Activated CD8-positive, alpha-beta memory T cell treated with anti-CD3 and anti-CD28 coated beads, Interleukin-2, amount 50 U/mL, for 1 hour (primary cell): Measurements from ENCODE around the gene TUBA3D.
"Not testable (repeated sequence)": the region's sequence is repeated elsewhere in the genome, so short reads cannot be mapped to it uniquely, and the experiment has no call there.

Source experiments
- DNase-seq: peaks from one replicate; pipeline ENCODE4 v3.0.0-alpha.2; 2020; ENCODE audit errors: extremely low read depth

The TUBA3D gene

GRCh38 chr2:131514408-131515166 lies 38.7 kb downstream of the TUBA3D start:
- DNase-seq, result not testable (repeated sequence)

- not testable (repeated sequence) for DNase-seq
Measured at GRCh38 chr2:131515235-131515634, 39.3 kb downstream of the TUBA3D start.

GRCh38 chr2:131516011-131516410 lies 40.1 kb downstream of the TUBA3D start:
- no peak for DNase-seq

GRCh38 chr2:131516621-131517020 lies 40.7 kb downstream of the TUBA3D start:
- not testable (repeated sequence) for DNase-seq

- no peak for DNase-seq
Measured at GRCh38 chr2:131517106-131517831, 41.4 kb downstream of the TUBA3D start.

- not testable (repeated sequence) for DNase-seq
Measured at GRCh38 chr2:131517856-131518255, 41.9 kb downstream of the TUBA3D start.

- not testable (repeated sequence) for DNase-seq
Measured at GRCh38 chr2:131518531-131518930, 42.6 kb downstream of the TUBA3D start.

GRCh38 chr2:131519466-131519865 lies 43.5 kb downstream of the TUBA3D start:
- DNase-seq, result no peak

- not testable (repeated sequence) for DNase-seq
Measured at GRCh38 chr2:131519871-131520470, 44.1 kb downstream of the TUBA3D start.

- no peak for DNase-seq
Measured at GRCh38 chr2:131520526-131520925, 44.6 kb downstream of the TUBA3D start.

- not testable (repeated sequence) for DNase-seq
Measured at GRCh38 chr2:131521524-131521923, 45.6 kb downstream of the TUBA3D start.

- no peak for DNase-seq
Measured at GRCh38 chr2:131521961-131522781, 46.3 kb downstream of the TUBA3D start.

- DNase-seq, result not testable (repeated sequence)
Measured at GRCh38 chr2:131525256-131525655, 49.3 kb downstream of the TUBA3D start.

GRCh38 chr2:131527131-131528001 lies 51.4 kb downstream of the TUBA3D start, which contains the start of gene CCDC74A:
Gene CCDC74A, plus strand, starts transcription at chr2:131527888. Its CDS starts 83 bp downstream, at chr2:131527971.
- DNase-seq, result peak; percentile 39

GRCh38 chr2:131528981-131529863 lies 53.3 kb downstream of the TUBA3D start:
- not testable (repeated sequence) for DNase-seq

GRCh38 chr2:131529864-131530445 lies 54.0 kb downstream of the TUBA3D start:
- DNase-seq, result not testable (repeated sequence)

- DNase-seq, result not testable (repeated sequence)
Measured at GRCh38 chr2:131530626-131531344, 54.9 kb downstream of the TUBA3D start.

- DNase-seq, result not testable (repeated sequence)
Measured at GRCh38 chr2:131531547-131532185, 55.7 kb downstream of the TUBA3D start.
